MCF 10A (cell line): ENCODE measurements around the gene ETF1. TPM values are rescaled to one million over a fixed set of nuclear protein-coding genes. Genes with fewer than 3 reads are reported as not detected.

Experiments
- BruUV-seq: library from RNA; stranded (reverse); fragments of 400-500 nt; replicated peaks from 2 replicates; lab custom pipeline; 2021; lab: Mats Ljungman, UMichigan
- CTCF ChIA-PET: fragments of 300-600 bp; sonication (Branson Sonifier 250); formaldehyde crosslinking; extraction: SDS; loops from one replicate; lab custom pipeline; 2021; ENCODE audit warnings: antibody characterized with exemption, inconsistent platforms; lab: Yijun Ruan, JAX
- POLR2A ChIA-PET: fragments of 300-600, 350-650 bp; sonication (Branson Sonifier 250); formaldehyde crosslinking; extraction: SDS; loops from one replicate; lab custom pipeline; 2020; ENCODE audit warnings: antibody characterized with exemption, inconsistent platforms; lab: Yijun Ruan, JAX
- DNase-seq: peaks from one replicate; pipeline ENCODE4 v3.0.0-alpha.2; 2018; ENCODE audit not compliant: unreplicated experiment
- H3K27ac Mint-ChIP-seq: one replicate; pipeline ENCODE4 v1.8.0; 2022; ENCODE audit warnings: mild to moderate bottlenecking, low read depth, mixed read lengths; ENCODE audit not compliant: unreplicated experiment
- H3K27me3 Mint-ChIP-seq: one replicate; pipeline ENCODE4 v1.8.0; 2022; ENCODE audit warnings: mixed read lengths; ENCODE audit not compliant: insufficient read depth, unreplicated experiment
- H3K36me3 Mint-ChIP-seq: one replicate; pipeline ENCODE4 v1.8.0; 2022; ENCODE audit warnings: mild to moderate bottlenecking, moderate library complexity, mixed read lengths; ENCODE audit not compliant: insufficient read depth, unreplicated experiment
- H3K4me1 Mint-ChIP-seq: one replicate; pipeline ENCODE4 v1.8.0; 2022; ENCODE audit warnings: mixed read lengths; ENCODE audit not compliant: insufficient read depth, unreplicated experiment
- H3K4me3 Mint-ChIP-seq: one replicate; pipeline ENCODE4 v1.8.0; 2022; ENCODE audit warnings: mild to moderate bottlenecking, moderate library complexity, mixed read lengths; ENCODE audit not compliant: unreplicated experiment
- H3K9me3 Mint-ChIP-seq: one replicate; pipeline ENCODE4 v1.8.0; 2022; ENCODE audit warnings: mixed read lengths; ENCODE audit not compliant: unreplicated experiment
- CTCF ChIP-seq: fragments of 200-600 bp; IDR thresholded peaks from one replicate; pipeline ENCODE4 v1.8.0; 2022; ENCODE audit warnings: antibody characterized with exemption, mild to moderate bottlenecking; ENCODE audit not compliant: unreplicated experiment
- intact Hi-C: fragments of 100-400 bp; cut with micrococcal nuclease; formaldehyde crosslinking; loops from 2 replicates; pipeline ENCODE4 v1.14.1; 2022
- total RNA-seq: library from RNA; stranded (reverse); gene quantifications from 2 replicates; pipeline ENCODE4 v1.2.3, GENCODE V29; 2022

The ETF1 gene
- total RNA-seq, 1 experiment from 2014 or later: 349 TPM

DNA sequence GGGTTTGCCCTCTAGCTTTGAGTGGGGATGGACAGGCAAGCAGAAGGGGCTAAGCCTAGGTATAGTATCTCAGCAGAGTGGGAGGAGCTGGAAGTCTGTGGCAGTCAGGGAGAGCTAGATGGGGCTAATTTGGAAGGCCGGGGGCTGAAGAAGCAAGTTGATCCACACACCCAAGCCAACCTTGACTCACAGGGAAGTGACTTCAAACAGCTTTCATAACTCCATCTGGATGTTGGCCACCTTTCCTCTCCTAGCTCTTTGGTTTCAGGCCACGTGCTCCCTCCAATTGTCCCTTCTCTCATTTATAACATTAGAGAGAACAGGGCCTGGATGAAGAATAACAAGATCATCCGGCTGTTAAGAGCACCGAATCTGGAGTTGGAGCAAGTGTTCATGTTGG lies 40.9 kb downstream of the ETF1 start:
- peaks cover 19% of the 10 kb centered on the region for H3K36me3 Mint-ChIP-seq

GRCh38 chr5:138498376-138498775 lies 44.7 kb downstream of the ETF1 start:
- no peak for TF ChIP-seq CTCF
- Mint-ChIP-seq H3K27ac (no peak overlapping the region), H3K27me3 (no peaks in the 10 kb centered on the region), H3K9me3 (no peaks in the 10 kb centered on the region), H3K36me3 (no peaks in the 10 kb centered on the region), H3K4me1 (peaks cover 26% of the 10 kb centered on the region), H3K4me3 (no peak overlapping the region)
- intact Hi-C loops: no loop called here
- POLR2A ChIA-PET: interaction anchor here (0.7 to 16.1 kb wide), 3 partner anchors 32 to 683 kb away, joined by 3 to 626 read pairs (median 15); partner anchors contain the start of genes EGR1 and ETF1
- no TSS peak for BruUV-seq
- DNase-seq: no peak
- CTCF ChIA-PET: interaction anchor here (0.6 to 11.6 kb wide), 6 partner anchors 8 to 49 kb away, joined by 3 to 278 read pairs (median 16); partner anchors contain the start of gene EGR1

More for the DNA sequence above, 40.9 kb downstream of the ETF1 start:
- TF ChIP-seq CTCF: no peak
- Mint-ChIP-seq H3K27me3 (no peaks in the 10 kb centered on the region), H3K4me1 (peaks cover 43% of the 10 kb centered on the region), H3K9me3 (no peaks in the 10 kb centered on the region), H3K27ac (peak overlapping the region; percentile 30), H3K4me3 (no peak overlapping the region)
- peak; percentile 91 for DNase-seq
- CTCF ChIA-PET: interaction anchor here (0.7 to 11.6 kb wide), 15 partner anchors 8 to 467 kb away, joined by 3 to 278 read pairs (median 15); partner anchors contain the start of genes BRD8, EGR1, ETF1 and KDM3B
- POLR2A ChIA-PET: interaction anchor here (0.5 to 16.1 kb wide), 13 partner anchors 9 to 792 kb away, joined by 3 to 626 read pairs (median 5); partner anchors contain the start of genes BRD8, EGR1, ETF1 and KIF20A
- no TSS peak for BruUV-seq
- intact Hi-C loops: loop anchor here (10.0 kb wide), 1 partner anchor 147 kb away; the partner anchor contains the start of gene KDM3B

DNA sequence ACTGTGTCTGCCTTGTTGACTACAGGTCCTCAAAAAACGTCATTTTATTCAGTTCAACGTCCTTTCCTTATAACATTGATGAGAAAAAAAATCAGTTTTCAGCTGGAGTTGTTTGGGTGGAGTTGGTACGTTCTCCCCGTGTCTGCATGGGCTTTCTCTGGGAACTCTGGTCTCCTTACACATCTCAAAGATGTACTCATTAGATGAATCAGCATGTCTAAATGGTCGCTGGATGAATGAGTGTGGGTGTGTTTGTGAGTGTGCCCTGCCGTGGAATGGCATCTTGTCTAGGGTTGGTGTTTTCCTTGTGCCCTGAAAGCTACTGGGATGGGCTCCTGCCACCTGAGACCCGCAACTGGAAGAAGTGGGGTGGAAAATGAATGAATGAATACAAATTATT lies 47.7 kb downstream of the ETF1 start:
- Mint-ChIP-seq H3K4me1 (peaks cover 29% of the 10 kb centered on the region), H3K9me3 (no peaks in the 10 kb centered on the region), H3K27ac (no peak overlapping the region), H3K27me3 (no peaks in the 10 kb centered on the region), H3K36me3 (peaks cover 6% of the 10 kb centered on the region), H3K4me3 (no peak overlapping the region)
- DNase-seq: no peak
- intact Hi-C loops: no loop called here
- no peak for TF ChIP-seq CTCF
- ChIA-PET POLR2A (interaction anchor here (1.0 to 16.1 kb wide), 3 partner anchors 9 to 29 kb away, joined by 8 to 626 read pairs (median 11); partner anchors contain the start of gene EGR1), CTCF (interaction anchor here (0.6 to 11.6 kb wide), 6 partner anchors 8 to 907 kb away, joined by 3 to 278 read pairs (median 4); no protein-coding TSS in a partner anchor)
- no TSS peak for BruUV-seq

DNA sequence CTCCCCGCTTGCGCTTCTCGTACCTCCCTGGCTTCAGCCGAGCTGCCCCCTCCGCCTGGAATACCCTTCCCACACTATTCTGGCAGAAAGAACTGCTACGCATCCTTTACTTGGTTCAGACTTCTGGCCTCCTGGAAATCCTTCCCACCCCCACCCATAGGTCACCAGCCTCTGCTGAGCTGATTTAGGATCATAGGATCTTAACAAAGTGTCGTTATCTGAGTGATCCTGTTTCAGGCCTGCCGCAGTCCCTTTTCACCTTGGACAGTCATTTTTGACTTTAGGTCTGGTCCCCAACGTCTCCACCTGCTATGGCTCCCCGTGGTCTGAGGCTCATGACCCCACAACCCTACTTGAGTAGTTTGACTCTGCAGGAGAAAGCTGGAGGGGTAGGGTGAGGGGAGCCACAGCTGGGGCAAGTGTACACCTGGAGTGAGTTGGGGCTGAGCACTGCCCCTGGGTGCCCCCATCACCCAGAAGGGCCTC lies 50.4 kb downstream of the ETF1 start:
- H3K4me1 Mint-ChIP-seq: peaks cover 41% of the 10 kb centered on the region
- peaks cover 6% of the 10 kb centered on the region for H3K36me3 Mint-ChIP-seq
- DNase-seq: no peak
- POLR2A ChIA-PET: interaction anchor here (0.7 to 16.1 kb wide), 11 partner anchors 10 to 340 kb away, joined by 3 to 626 read pairs (median 3); partner anchors contain the start of genes CDC23, EGR1, ETF1 and KIF20A
- no peak for TF ChIP-seq CTCF
- H3K9me3 Mint-ChIP-seq: no peaks in the 10 kb centered on the region
- H3K27ac Mint-ChIP-seq: peak overlapping the region; percentile 70
- CTCF ChIA-PET: interaction anchor here (0.5 to 5.0 kb wide), 9 partner anchors 11 to 1477 kb away, joined by 3 to 73 read pairs (median 3); partner anchors contain the start of gene EGR1
- TSS peak; percentile 61 for BruUV-seq
- H3K4me3 Mint-ChIP-seq: peak overlapping the region; percentile 94
- intact Hi-C loops: loop anchor here (1.0 kb wide), 1 partner anchor 27 kb away; the partner anchor contains the start of gene EGR1
- H3K27me3 Mint-ChIP-seq: no peaks in the 10 kb centered on the region
